ENCODE results near the gene REXO2. TPM values are rescaled to one million over a fixed set of nuclear protein-coding genes. Genes with fewer than 3 reads are reported as not detected.

Gene REXO2
- 10 to 100 TPM; 38.4 to 92.7 (median 48.2) TPM for total RNA-seq
- long read RNA-seq, donor 1, transcript REXO2-220 (7 exons, 1,158 nt): major isoform, 79 of 84 reads
- long read RNA-seq, donor 1, partial matches to known transcripts: 0 of 84 reads
- long read RNA-seq, donor 1, other reads (novel, unspliced or antisense): 4 of 84 reads
- long read RNA-seq, donor 2, transcript REXO2-220 (7 exons, 1,158 nt): major isoform, 37 of 41 reads
- long read RNA-seq, donor 2, partial matches to known transcripts: 0 of 41 reads
- long read RNA-seq, donor 2, other reads (novel, unspliced or antisense): 4 of 41 reads

DNA sequence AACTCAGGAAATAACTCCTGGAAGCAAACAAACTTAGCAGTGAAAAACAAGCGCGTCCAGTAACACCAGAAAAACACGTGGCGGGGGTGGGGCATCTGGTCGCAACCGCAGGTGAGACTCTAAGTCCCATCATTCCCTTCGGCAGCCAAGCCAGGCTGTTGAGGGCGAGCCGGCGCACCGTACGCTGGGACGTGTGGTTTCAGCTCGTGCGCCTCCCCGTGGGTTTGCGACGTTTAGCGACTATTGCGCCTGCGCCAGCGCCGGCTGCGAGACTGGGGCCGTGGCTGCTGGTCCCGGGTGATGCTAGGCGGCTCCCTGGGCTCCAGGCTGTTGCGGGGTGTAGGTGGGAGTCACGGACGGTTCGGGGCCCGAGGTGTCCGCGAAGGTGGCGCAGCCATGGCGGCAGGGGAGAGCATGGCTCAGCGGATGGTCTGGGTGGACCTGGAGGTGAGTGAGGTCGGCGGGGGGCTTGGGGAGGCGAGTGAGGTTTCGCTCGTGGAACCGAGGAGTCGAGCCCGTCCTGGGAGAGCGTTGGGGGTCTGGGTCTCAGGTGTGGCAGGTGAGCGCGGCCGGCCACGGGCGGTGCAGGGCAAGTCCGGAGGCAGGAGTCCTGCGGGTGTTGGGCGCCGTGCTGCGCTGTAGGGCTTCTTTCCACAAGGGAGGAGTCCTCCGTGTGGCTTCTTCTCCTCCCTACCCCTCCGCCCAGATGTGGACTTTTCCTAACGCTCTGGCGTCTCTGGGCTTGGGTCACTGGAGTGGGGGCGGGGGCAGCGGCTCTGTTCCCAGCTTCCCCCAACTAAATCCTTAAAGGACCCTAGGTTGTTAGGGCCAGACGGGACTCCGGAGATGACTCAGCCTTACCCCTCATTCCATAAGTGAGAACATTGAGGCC, at the start of gene REXO2:
Gene REXO2 (plus strand): TSS at position 239 of the 892 bp plus-strand sequence. CDS start 62 bp downstream, at position 301.
- DNase-seq: peak; percentile 96 to 98 (median 97)
- peak within 1 kb of the TSS; percentile 76 for H3K4me3 ChIP-seq
- ATAC-seq: peak; percentile 99
- peaks cover 12% of the 10 kb centered on the region for H3K4me1 ChIP-seq (ENCODE audit: low read depth)
- H3K9me3 ChIP-seq: no peaks in the 10 kb centered on the region
- TF ChIP-seq, protein P1, sequence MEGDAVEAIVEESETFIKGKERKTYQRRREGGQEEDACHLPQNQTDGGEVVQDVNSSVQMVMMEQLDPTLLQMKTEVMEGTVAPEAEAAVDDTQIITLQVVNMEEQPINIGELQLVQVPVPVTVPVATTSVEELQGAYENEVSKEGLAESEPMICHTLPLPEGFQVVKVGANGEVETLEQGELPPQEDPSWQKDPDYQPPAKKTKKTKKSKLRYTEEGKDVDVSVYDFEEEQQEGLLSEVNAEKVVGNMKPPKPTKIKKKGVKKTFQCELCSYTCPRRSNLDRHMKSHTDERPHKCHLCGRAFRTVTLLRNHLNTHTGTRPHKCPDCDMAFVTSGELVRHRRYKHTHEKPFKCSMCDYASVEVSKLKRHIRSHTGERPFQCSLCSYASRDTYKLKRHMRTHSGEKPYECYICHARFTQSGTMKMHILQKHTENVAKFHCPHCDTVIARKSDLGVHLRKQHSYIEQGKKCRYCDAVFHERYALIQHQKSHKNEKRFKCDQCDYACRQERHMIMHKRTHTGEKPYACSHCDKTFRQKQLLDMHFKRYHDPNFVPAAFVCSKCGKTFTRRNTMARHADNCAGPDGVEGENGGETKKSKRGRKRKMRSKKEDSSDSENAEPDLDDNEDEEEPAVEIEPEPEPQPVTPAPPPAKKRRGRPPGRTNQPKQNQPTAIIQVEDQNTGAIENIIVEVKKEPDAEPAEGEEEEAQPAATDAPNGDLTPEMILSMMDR (IDR thresholded peaks at IDR 0.05): peak; percentile 35
- intact Hi-C loops (cut with DNase I, micrococcal nuclease): no loop called here
- no peaks in the 10 kb centered on the region for H3K36me3 ChIP-seq (ENCODE audit: low read depth)

DNA sequence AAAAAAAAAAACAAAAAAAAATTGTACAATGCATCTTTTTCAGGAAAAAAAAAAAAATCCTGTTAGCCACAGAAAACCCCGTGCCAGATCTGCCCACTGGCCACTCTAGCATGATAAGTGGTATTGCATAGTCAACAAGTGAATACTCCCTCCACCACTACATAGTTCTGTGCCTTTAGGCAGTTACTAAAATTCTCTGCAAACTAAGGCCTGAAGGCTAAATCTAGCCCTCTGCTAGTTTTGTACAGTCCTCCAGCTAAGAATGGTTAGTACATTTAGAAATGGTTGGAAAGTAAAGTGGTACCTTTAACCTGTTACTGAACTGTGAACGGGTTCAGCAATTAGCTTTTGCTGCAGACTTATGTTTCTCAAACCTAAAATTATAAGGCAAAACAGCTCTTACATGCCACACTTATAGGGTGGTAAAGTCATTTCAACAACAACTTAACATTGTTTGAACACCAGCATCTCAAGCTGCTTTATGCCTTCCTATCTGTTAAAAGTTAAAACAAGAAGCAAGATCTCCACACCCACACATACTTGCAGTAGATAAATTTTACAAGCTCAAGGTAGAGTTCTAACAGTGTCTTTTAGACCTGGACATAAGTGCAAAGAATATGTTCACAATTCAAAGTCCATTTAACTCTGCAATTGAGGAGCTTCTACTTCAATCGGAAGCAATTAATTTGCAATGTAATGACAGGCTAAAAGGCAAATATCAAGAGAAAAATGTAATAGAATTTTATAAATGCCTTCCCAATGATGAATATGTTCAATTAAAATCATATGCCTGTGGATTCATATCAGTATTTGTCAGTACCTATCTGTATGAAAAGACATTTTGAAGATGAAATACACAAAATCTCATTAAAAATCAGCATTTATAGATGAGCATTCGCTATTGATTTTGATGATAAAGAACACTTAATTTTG, 46.3 kb upstream of the REXO2 start:
- no peaks in the 10 kb centered on the region for H3K9me3 ChIP-seq
- intact Hi-C loops (cut with DNase I, micrococcal nuclease): no loop called here
- no peak overlapping the region for H3K4me3 ChIP-seq
- H3K36me3 ChIP-seq (ENCODE audit: low read depth): no peaks in the 10 kb centered on the region
- TF ChIP-seq, protein P1 (IDR thresholded peaks at IDR 0.05): no peak
- ATAC-seq (peak; percentile 66), DNase-seq (no peak)
- peaks cover 12% of the 10 kb centered on the region for H3K4me1 ChIP-seq (ENCODE audit: low read depth)

DNA sequence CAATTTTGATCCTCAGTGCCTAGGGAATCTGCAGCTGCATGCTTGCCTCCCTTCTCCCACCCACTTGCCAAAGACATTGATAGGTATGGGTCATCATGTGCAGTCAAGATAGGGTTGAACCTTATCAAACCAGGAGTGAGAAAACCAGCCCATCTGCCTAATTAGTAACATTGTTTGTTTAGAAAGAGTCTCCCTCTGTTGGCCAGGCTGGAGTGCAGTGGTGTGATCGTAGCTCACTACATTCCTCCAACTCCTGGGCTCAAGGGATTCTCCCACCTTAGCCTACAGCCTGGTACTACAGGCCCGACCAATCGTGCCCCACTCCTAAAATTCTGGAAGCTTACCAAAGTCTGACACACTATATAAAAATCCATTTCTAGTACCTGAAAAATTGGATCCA, 43.5 kb upstream of the REXO2 start:
- peak in 1 of 3 donors; percentile 22 for DNase-seq
- peaks cover 26% of the 10 kb centered on the region for H3K4me1 ChIP-seq (ENCODE audit: low read depth)

DNA sequence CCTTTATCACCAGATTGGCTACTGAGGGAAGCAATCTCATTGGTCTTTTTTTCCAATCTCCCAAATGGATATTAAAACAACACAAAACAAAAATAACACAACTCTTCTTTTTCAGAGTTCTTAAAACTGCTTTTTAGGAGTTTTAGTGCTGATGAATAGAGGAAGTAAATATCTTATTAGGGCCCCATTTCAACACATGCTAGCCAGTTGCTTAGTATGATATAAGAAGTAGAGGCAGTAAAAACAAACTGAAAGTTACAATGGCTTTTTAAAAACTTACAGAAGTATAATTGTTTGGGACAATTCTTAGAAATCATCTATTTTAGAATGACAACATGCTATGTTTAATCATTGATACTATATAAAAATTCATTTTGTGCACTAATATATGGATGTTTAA, 42.4 kb upstream of the REXO2 start:
- no peaks in the 10 kb centered on the region for H3K36me3 ChIP-seq (ENCODE audit: low read depth)
- ATAC-seq: no peak
- DNase-seq: no peak
- peaks cover 26% of the 10 kb centered on the region for H3K4me1 ChIP-seq (ENCODE audit: low read depth)
- no peak overlapping the region for H3K4me3 ChIP-seq
- TF ChIP-seq, protein P1 (IDR thresholded peaks at IDR 0.05): no peak
- intact Hi-C loops (cut with DNase I, micrococcal nuclease): no loop called here
- H3K9me3 ChIP-seq: no peaks in the 10 kb centered on the region

More for the DNA sequence above, 43.5 kb upstream of the REXO2 start:
- no peaks in the 10 kb centered on the region for H3K36me3 ChIP-seq (ENCODE audit: low read depth)
- H3K9me3 ChIP-seq: no peaks in the 10 kb centered on the region
- H3K4me3 ChIP-seq: no peak overlapping the region
- intact Hi-C loops (cut with DNase I, micrococcal nuclease): no loop called here
- TF ChIP-seq, protein P1 (IDR thresholded peaks at IDR 0.05): no peak
- ATAC-seq: no peak

DNA sequence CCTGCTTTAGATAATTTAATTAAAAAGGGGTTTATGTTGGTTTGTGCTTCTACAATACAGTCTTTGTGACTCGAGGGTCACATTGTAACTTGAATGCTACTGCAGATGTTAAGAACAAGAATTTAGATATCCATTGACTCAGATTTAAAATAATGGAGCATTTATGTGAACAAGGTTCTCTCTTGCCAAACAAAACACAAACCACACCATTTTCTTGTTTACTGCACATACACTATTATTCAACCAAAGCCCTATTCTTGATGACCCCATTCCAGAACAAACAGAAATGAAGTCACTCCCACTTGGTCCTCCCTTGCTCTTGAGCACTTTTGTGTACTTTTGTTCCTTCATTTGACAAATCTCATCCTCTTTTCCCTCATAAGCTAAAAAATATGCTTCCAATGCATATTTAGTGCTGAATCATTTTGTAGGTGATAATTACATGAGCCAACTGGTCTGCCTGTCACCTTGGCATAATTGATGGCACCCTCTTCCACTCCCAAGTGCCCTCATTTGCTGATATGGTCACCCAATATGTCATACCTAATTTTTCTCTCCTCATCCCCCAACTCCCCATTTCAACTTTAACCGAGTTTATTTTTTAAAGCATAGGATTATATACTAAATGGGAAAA, 41.8 kb upstream of the REXO2 start:
- TF ChIP-seq, protein P1 (IDR thresholded peaks at IDR 0.05): no peak
- H3K4me1 ChIP-seq (ENCODE audit: low read depth): peaks cover 26% of the 10 kb centered on the region
- H3K4me3 ChIP-seq: no peak overlapping the region
- no peaks in the 10 kb centered on the region for H3K9me3 ChIP-seq
- ATAC-seq: no peak
- H3K36me3 ChIP-seq (ENCODE audit: low read depth): no peaks in the 10 kb centered on the region
- intact Hi-C loops (cut with DNase I, micrococcal nuclease): no loop called here
- no peak for DNase-seq
